B cell (primary cell): Measurements from ENCODE around the gene BTK. TPM values are rescaled to one million over a fixed set of nuclear protein-coding genes. Genes with fewer than 3 reads are reported as not detected.

Experiments
- ATAC-seq: fragments of 200-7000 bp; cut with Tn5 transposase; one replicate; pipeline ENCODE4 v1.10.0; 2021; ENCODE audit warnings: low read depth, mild to moderate bottlenecking, moderate number of reproducible peaks, moderate library complexity
- CTCF ChIA-PET: fragments of 350-600 bp; sonication (Branson Sonifier 250); formaldehyde crosslinking; loops from one replicate; lab custom pipeline; 2021; ENCODE audit warnings: antibody characterized with exemption, inconsistent platforms; lab: Charles Lee
- POLR2A ChIA-PET: fragments of 350-600 bp; sonication (Branson Sonifier 250); formaldehyde crosslinking; loops from one replicate; lab custom pipeline; 2021; ENCODE audit warnings: antibody characterized with exemption; lab: Charles Lee
- DNase-seq: peaks from one replicate; pipeline ENCODE4 v3.0.0; 2013
- H2AFZ ChIP-seq: 2 replicates; pipeline ENCODE4 v1.6.1; 2012; ENCODE audit warnings: mild to moderate bottlenecking, low read depth, low read length; ENCODE audit not compliant: insufficient read depth, poor library complexity, severe bottlenecking
- H3K27ac ChIP-seq, 2 donors: 1 replicate in 1 of 2; 2 replicates in 1 of 2; pipeline ENCODE4 v1.5.1; 2012 to 2013; ENCODE audit warnings: low read length in 2 of 2, mild to moderate bottlenecking in 2 of 2, moderate library complexity in 1 of 2
- H3K27me3 ChIP-seq, 4 experiments: fragments of 200-600 bp in 1 of 4; sonication (generic) in 1 of 4; replicated peaks in 1 of 4; 1 replicate in 2 of 4; 2 replicates in 2 of 4; pipeline versions ENCODE4 v1.6.1 to v1.7.0; 2013 to 2016; ENCODE audit warnings: low read length in 3 of 4, mild to moderate bottlenecking in 2 of 4, mixed read lengths in 1 of 4, moderate library complexity in 1 of 4; ENCODE audit not compliant: insufficient read depth in 4 of 4, control insufficient read depth in 3 of 4; ENCODE audit errors: control extremely low read depth in 1 of 4
- H3K36me3 ChIP-seq, 2 experiments: replicated peaks in 1 of 2; 1 replicate in 1 of 2; 2 replicates in 1 of 2; pipeline versions ENCODE4 v1.6.1 to v1.7.1; 2013; ENCODE audit warnings: low read length in 1 of 2; ENCODE audit not compliant: insufficient read depth in 2 of 2, control insufficient read depth in 1 of 2; ENCODE audit errors: control extremely low read depth in 1 of 2, extremely low read depth in 1 of 2
- H3K4me1 ChIP-seq, 2 donors: fragments of 200-600 bp in 1 of 2; sonication (generic) in 1 of 2; 1 replicate in 1 of 2; 2 replicates in 1 of 2; pipeline versions ENCODE4 v1.5.1 to v1.6.1; 2013 to 2017; ENCODE audit warnings: low read length in 2 of 2; ENCODE audit not compliant: control insufficient read depth in 2 of 2, insufficient read depth in 2 of 2
- H3K4me2 ChIP-seq: replicated peaks from 2 replicates; pipeline ENCODE3; 2012; ENCODE audit warnings: mild to moderate bottlenecking, low read depth, low read length; ENCODE audit not compliant: poor library complexity, severe bottlenecking
- H3K4me3 ChIP-seq, 5 experiments: fragments of 200-600 bp in 1 of 5; sonication (generic) in 1 of 5; 1 replicate in 3 of 5; 2 replicates in 2 of 5; pipeline versions ENCODE4 v1.5.1 to v1.7.0; 2011 to 2016; ENCODE audit warnings: low read length in 4 of 5, mild to moderate bottlenecking in 4 of 5, low read depth in 2 of 5, control low read depth in 1 of 5, moderate library complexity in 1 of 5; ENCODE audit not compliant: insufficient read depth in 1 of 5; ENCODE audit errors: control extremely low read depth in 1 of 5, extremely low read depth in 1 of 5
- H3K79me2 ChIP-seq: fragments of 200-600 bp; sonication (generic); one replicate; pipeline ENCODE4 v1.6.0; 2016; ENCODE audit warnings: low read length; ENCODE audit not compliant: control insufficient read depth, insufficient read depth
- H3K9ac ChIP-seq: fragments of 200-600 bp; sonication (generic); 2 replicates; pipeline ENCODE4 v1.6.1; 2017; ENCODE audit warnings: mild to moderate bottlenecking, low read length, moderate library complexity
- H3K9me3 ChIP-seq, 3 donors: one replicate each; pipeline versions ENCODE4 v1.6.1 to v1.7.1; 2013; ENCODE audit warnings: low read length in 2 of 3; ENCODE audit not compliant: control insufficient read depth in 2 of 3, insufficient read depth in 1 of 3; ENCODE audit errors: control extremely low read depth in 1 of 3
- H4K20me1 ChIP-seq: 2 replicates; pipeline ENCODE4 v1.6.0; 2012; ENCODE audit warnings: mild to moderate bottlenecking, low read length; ENCODE audit not compliant: insufficient read depth, control insufficient read depth, poor library complexity, severe bottlenecking
- H3K27ac Mint-ChIP-seq: one replicate; pipeline ENCODE4 v1.8.0; 2021; ENCODE audit warnings: mixed read lengths
- H3K27me3 Mint-ChIP-seq: one replicate; pipeline ENCODE4 v1.8.0; 2021; ENCODE audit warnings: mixed read lengths
- H3K4me1 Mint-ChIP-seq: one replicate; pipeline ENCODE4 v1.8.0; 2021; ENCODE audit warnings: mixed read lengths
- H3K4me3 Mint-ChIP-seq: one replicate; pipeline ENCODE4 v1.8.0; 2021; ENCODE audit warnings: mixed read lengths
- H3K9me3 Mint-ChIP-seq: one replicate; pipeline ENCODE4 v1.8.0; 2022; ENCODE audit warnings: mixed read lengths; ENCODE audit not compliant: insufficient read depth
- CTCF ChIP-seq: fragments of 200-600 bp; IDR thresholded peaks from one replicate; pipeline ENCODE4 v1.8.0; 2022; ENCODE audit warnings: antibody characterized with exemption, mild to moderate bottlenecking
- EZH2 ChIP-seq: IDR thresholded peaks from 2 replicates; pipeline ENCODE4 v1.6.1; 2012; ENCODE audit warnings: borderline replicate concordance, low read depth, mild to moderate bottlenecking, moderate library complexity, low read length; ENCODE audit not compliant: insufficient read depth, poor library complexity, severe bottlenecking
- WGBS: methylation state at CpG from one replicate; pipeline ENCODE4 v1.1.5; 2013; ENCODE audit warnings: missing lambda C conversion rate; ENCODE audit not compliant: insufficient coverage; 5-methylcytosine and 5-hydroxymethylcytosine counted together
- intact Hi-C: fragments of 100-400 bp; cut with micrococcal nuclease; formaldehyde crosslinking; loops from one replicate; pipeline ENCODE4 v1.10.0; 2022
- polyA plus RNA-seq: library from polyadenylated mRNA; depleted of rRNA; stranded (reverse); fragments of >200 nt; gene quantifications from 2 replicates; pipeline ENCODE4 v1.2.3, GENCODE V29; 2012
- total RNA-seq, 2 donors: library from RNA; stranded (reverse); fragments of 120-200 nt in 1 of 2; gene quantifications; 1 replicate in 1 of 2; 2 replicates in 1 of 2; pipeline versions ENCODE4 v1.2.3 to v1.2.4, GENCODE V29; 2013 to 2022

BTK gene
- total and polyA plus RNA-seq, 2 donors (not counting 1 experiment from before 2014, with no cell fraction given): 166 to 235 TPM

- H3K9me3 Mint-ChIP-seq: no peaks in the 10 kb centered on the region
- peaks cover 5% of the 10 kb centered on the region for H3K79me2 ChIP-seq
- POLR2A ChIA-PET: interaction anchor here (0.5 to 2.0 kb wide), 7 partner anchors 9 to 541 kb away, joined by 3 to 7 read pairs (median 4); partner anchors contain the start of genes GLA, HNRNPH2, TIMM8A and ZMAT1
- H3K4me1 ChIP-seq: peaks cover 22 to 26% of the 10 kb centered on the region in 2 donors
- 0% methylated on average over 15 of the region's 47 CpGs for WGBS
- peak within 1 kb of the TSS; percentile 95 for H3K27ac Mint-ChIP-seq
- CTCF ChIA-PET: interaction anchor here (0.8 to 2.3 kb wide), 11 partner anchors 10 to 44 kb away, joined by 3 to 16 read pairs (median 5); partner anchors contain the start of gene TIMM8A
- H2AFZ ChIP-seq: peak within 1 kb of the TSS; percentile 68
- H3K4me3 Mint-ChIP-seq: peak within 1 kb of the TSS; percentile 95
- H3K9me3 ChIP-seq: no peaks in the 10 kb centered on the region
- no peaks in the 10 kb centered on the region for H4K20me1 ChIP-seq
- ATAC-seq: peak; percentile 82
- no peaks in the 10 kb centered on the region for H3K27me3 ChIP-seq
- peaks cover 41% of the 10 kb centered on the region for H3K4me1 Mint-ChIP-seq
- H3K4me2 ChIP-seq: peak within 1 kb of the TSS; percentile 70
- peak within 1 kb of the TSS; percentile 62 to 85 for H3K27ac ChIP-seq
- peaks cover 0 to 14% of the 10 kb centered on the region in 2 experiments for H3K36me3 ChIP-seq
- peak within 1 kb of the TSS; percentile 47 to 72 (median 58) for H3K4me3 ChIP-seq
- H3K27me3 Mint-ChIP-seq: no peaks in the 10 kb centered on the region
- TF ChIP-seq CTCF (peak; percentile 68), EZH2 (no peak)
- H3K9ac ChIP-seq: peak within 1 kb of the TSS; percentile 69
- intact Hi-C loops: loop anchor here (1.0 to 2.0 kb wide), 3 partner anchors 17 to 43 kb away; partner anchors contain the start of genes HNRNPH2 and TIMM8A
- peak; percentile 89 for DNase-seq
Measured at GRCh38 chrX:101390664-101391525, 4.9 kb upstream of the BTK start, which contains the start of gene RPL36A. TSS of gene RPL36A (plus strand) at chrX:101391011. CDS start at chrX:101391044, 33 bp downstream.
